Gastroesophageal sphincter (tissue), 4 donors: ENCODE measurements around the gene NSFL1C. TPM values are rescaled to one million over a fixed set of nuclear protein-coding genes. Genes with fewer than 3 reads are reported as not detected.

Experiments used
- ATAC-seq: fragments of 150-250 bp; one replicate; pipeline ENCODE4 v1.9.1; 2016; ENCODE audit warnings: mild to moderate bottlenecking, moderate library complexity
- H3K27ac ChIP-seq, 4 donors: fragments of 200-600 bp; sonication (generic) in 3 of 4; 1 replicate in 3 of 4; 2 replicates in 1 of 4; pipeline ENCODE4 v1.5.1; 2016 to 2019
- H3K27me3 ChIP-seq: fragments of 200-600 bp; sonication (generic); one replicate; pipeline ENCODE4 v1.5.1; 2019
- H3K36me3 ChIP-seq, 2 donors: fragments of 200-600 bp; sonication (generic); one replicate each; pipeline ENCODE4 v1.5.1; 2019; ENCODE audit warnings: control low read depth in 1 of 2
- H3K4me1 ChIP-seq, 3 donors: fragments of 200-600 bp; sonication (generic); 1 replicate in 2 of 3; 2 replicates in 1 of 3; pipeline ENCODE4 v1.5.1; 2016 to 2019; ENCODE audit warnings: control low read depth in 2 of 3
- H3K4me3 ChIP-seq, 2 donors: fragments of 200-600 bp; sonication (generic); one replicate each; pipeline ENCODE4 v1.5.1; 2019; ENCODE audit warnings: mild to moderate bottlenecking in 1 of 2, moderate library complexity in 1 of 2
- H3K9me3 ChIP-seq, 3 donors: fragments of 200-600 bp; sonication (generic); one replicate each; pipeline ENCODE4 v1.5.1; 2017 to 2019; ENCODE audit warnings: control low read depth in 2 of 3
- EP300 ChIP-seq: sonication (generic); formaldehyde crosslinking; IDR thresholded peaks from one replicate; pipeline ENCODE4 v1.6.1; 2017; ENCODE audit warnings: antibody characterized with exemption, mild to moderate bottlenecking
- POLR2A ChIP-seq, 2 donors: fragments of 450-650 bp; IDR thresholded peaks; one replicate each; pipeline ENCODE4 v1.6.1; 2017; ENCODE audit warnings: antibody characterized with exemption in 2 of 2, mild to moderate bottlenecking in 2 of 2, moderate library complexity in 1 of 2
- POLR2AphosphoS5 ChIP-seq: sonication (generic); formaldehyde crosslinking; IDR thresholded peaks from one replicate; pipeline ENCODE4 v1.6.1; 2017; ENCODE audit warnings: antibody characterized with exemption
- WGBS, 2 donors: methylation state at CpG; one replicate each; pipeline ENCODE4 v1.1.5; 2018; ENCODE audit warnings: low coverage in 1 of 2; 5-methylcytosine and 5-hydroxymethylcytosine counted together
- total RNA-seq, 4 donors: library from RNA; depleted of rRNA; stranded (reverse); fragments of >200 nt; gene quantifications; one replicate each; pipeline ENCODE4 v1.1.0, GENCODE V29; 2016
- TF ChIP-seq, protein P1 (sequence below), 4 experiments: fragments of 200-600 bp in 2 of 4; fragments of 450-650 bp in 2 of 4; sonication (generic) in 1 of 4; IDR thresholded peaks; one replicate each; pipeline ENCODE4 v1.5.1; 2017 to 2019; ENCODE audit warnings: antibody characterized with exemption in 4 of 4, mild to moderate bottlenecking in 2 of 4, moderate library complexity in 2 of 4

NSFL1C gene
- total RNA-seq, 4 donors from 2014 or later = 48.8 to 64.1 (median 53.5) TPM

DNA sequence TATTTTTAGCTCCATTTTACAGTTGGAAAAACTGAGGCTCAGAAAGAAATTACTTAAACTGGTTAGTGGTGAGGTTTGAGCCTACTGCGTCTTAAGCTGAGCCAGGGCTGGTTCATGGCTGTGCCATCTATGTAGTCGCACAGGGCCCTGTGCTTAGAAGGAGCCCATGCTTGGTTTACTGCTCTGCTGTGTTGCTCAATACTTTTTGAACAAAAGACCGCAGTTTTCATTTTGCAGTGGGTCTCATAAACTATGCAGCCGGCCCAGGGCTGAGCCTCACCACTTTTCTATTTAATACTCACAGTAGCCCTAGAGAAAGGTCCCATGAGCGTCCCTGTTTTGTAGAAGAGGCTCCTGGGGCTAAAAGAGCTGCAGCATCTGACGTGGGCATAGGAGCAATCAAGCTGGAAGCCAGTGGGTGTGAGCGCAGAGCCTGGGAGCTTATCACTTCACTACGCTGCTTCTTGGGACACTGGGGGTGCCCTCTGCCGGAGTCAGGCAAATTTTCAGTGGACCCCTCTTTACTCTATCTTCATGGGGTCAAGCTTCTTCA is 24.1 kb upstream of the NSFL1C start:
- H3K36me3 ChIP-seq = no peaks in the 10 kb centered on the region
- peak overlapping the region in 3 of 4 donors; percentile 29 to 67 (median 66) for H3K27ac ChIP-seq
- H3K9me3 ChIP-seq = no peaks in the 10 kb centered on the region
- H3K27me3 ChIP-seq = peaks cover 20% of the 10 kb centered on the region
- WGBS, 2 donors = 56 to 66% methylated on average over 4 to 5 of the region's 9 CpGs
- TF ChIP-seq EP300 (no peak), POLR2AphosphoS5 (no peak), POLR2A (IDR thresholded peaks at IDR 0.05) (no peak)
- TF ChIP-seq, protein P1, sequence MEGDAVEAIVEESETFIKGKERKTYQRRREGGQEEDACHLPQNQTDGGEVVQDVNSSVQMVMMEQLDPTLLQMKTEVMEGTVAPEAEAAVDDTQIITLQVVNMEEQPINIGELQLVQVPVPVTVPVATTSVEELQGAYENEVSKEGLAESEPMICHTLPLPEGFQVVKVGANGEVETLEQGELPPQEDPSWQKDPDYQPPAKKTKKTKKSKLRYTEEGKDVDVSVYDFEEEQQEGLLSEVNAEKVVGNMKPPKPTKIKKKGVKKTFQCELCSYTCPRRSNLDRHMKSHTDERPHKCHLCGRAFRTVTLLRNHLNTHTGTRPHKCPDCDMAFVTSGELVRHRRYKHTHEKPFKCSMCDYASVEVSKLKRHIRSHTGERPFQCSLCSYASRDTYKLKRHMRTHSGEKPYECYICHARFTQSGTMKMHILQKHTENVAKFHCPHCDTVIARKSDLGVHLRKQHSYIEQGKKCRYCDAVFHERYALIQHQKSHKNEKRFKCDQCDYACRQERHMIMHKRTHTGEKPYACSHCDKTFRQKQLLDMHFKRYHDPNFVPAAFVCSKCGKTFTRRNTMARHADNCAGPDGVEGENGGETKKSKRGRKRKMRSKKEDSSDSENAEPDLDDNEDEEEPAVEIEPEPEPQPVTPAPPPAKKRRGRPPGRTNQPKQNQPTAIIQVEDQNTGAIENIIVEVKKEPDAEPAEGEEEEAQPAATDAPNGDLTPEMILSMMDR (IDR thresholded peaks at IDR 0.05) = no peak
- no peak for ATAC-seq
- no peaks in the 10 kb centered on the region for H3K4me1 ChIP-seq
- peak overlapping the region in 1 of 2 donors; percentile 32 for H3K4me3 ChIP-seq

GRCh38 chr20:1489764-1490436 is 23.3 kb upstream of the NSFL1C start:
- Histone ChIP-seq H3K36me3 (no peaks in the 10 kb centered on the region), H3K27ac (peak overlapping the region in 3 of 4 donors; percentile 19 to 67 (median 66)), H3K4me1 (no peaks in the 10 kb centered on the region), H3K9me3 (no peaks in the 10 kb centered on the region), H3K27me3 (peaks cover 20% of the 10 kb centered on the region), H3K4me3 (peak overlapping the region in 1 of 2 donors; percentile 32)
- WGBS, 2 donors = 29 to 77% methylated on average over 1 to 6 of the region's 6 CpGs
- TF ChIP-seq, protein P1 (IDR thresholded peaks at IDR 0.05) = no peak
- no peak for TF ChIP-seq EP300
- no peak for TF ChIP-seq POLR2AphosphoS5
- peak; percentile 21 to 27 for TF ChIP-seq POLR2A (IDR thresholded peaks at IDR 0.05)
- ATAC-seq = peak; percentile 60

GRCh38 chr20:1489325-1489724 is 22.7 kb upstream of the NSFL1C start:
- no peaks in the 10 kb centered on the region for H3K4me1 ChIP-seq
- TF ChIP-seq POLR2AphosphoS5 = no peak
- TF ChIP-seq, protein P1 (IDR thresholded peaks at IDR 0.05) = no peak
- TF ChIP-seq POLR2A (IDR thresholded peaks at IDR 0.05) = no peak
- no peak for TF ChIP-seq EP300
- no peak for ATAC-seq
- 53 to 66% methylated on average over 2 of the region's 2 CpGs for WGBS, 2 donors
- H3K4me3 ChIP-seq = peak overlapping the region in 1 of 2 donors; percentile 25
- no peak overlapping the region for H3K27ac ChIP-seq
- H3K36me3 ChIP-seq = no peaks in the 10 kb centered on the region
- no peaks in the 10 kb centered on the region for H3K9me3 ChIP-seq
- peaks cover 20% of the 10 kb centered on the region for H3K27me3 ChIP-seq

DNA sequence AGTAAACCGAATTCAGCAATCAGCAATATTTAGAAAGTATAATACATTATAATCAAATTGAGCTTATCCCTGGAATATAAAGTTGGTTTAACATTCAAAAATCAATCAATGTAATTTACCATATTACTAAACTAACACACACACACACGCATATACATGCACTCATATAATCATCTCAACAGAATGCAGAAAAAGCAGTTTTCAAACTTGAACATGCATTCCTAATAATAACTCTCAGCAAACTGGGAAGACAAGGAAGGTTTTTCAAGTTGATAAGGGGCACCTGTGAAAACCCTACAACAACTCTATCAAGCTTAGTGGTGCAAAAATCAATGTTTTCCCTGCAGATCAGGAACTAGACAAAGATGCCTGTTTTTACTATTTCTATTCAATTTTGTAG is 19.9 kb upstream of the NSFL1C start:
- no peaks in the 10 kb centered on the region for H3K36me3 ChIP-seq
- H3K4me3 ChIP-seq = no peak overlapping the region
- peaks cover 22% of the 10 kb centered on the region for H3K27me3 ChIP-seq
- ATAC-seq = no peak
- TF ChIP-seq POLR2AphosphoS5 = no peak
- TF ChIP-seq, protein P1 (IDR thresholded peaks at IDR 0.05) = no peak
- TF ChIP-seq EP300 = no peak
- TF ChIP-seq POLR2A (IDR thresholded peaks at IDR 0.05) = no peak
- no peak overlapping the region for H3K27ac ChIP-seq
- 63 to 85% methylated on average over 2 of the region's 2 CpGs for WGBS, 2 donors
- no peaks in the 10 kb centered on the region for H3K4me1 ChIP-seq
- no peaks in the 10 kb centered on the region for H3K9me3 ChIP-seq
